GM19463 (cell line): ENCODE measurements around the gene PXN.

Source experiments
- ATAC-seq: cut with Tn5 transposase; IDR thresholded peaks from one replicate; pipeline ENCODE4 v1.9.1; 2021; ENCODE audit warnings: mild to moderate bottlenecking, moderate library complexity; ENCODE audit not compliant: unreplicated experiment

Gene PXN

GRCh38 chr12:120265473-120266179, at the start of gene PXN:
Gene PXN (minus strand): TSS chr12:120265730. CDS start chr12:120265629, 101 bp downstream.
- ATAC-seq, result no peak

- ATAC-seq, result no peak
Observed at GRCh38 chr12:120314220-120314619, 48.7 kb upstream of the PXN start.

- peak; percentile 95 for ATAC-seq
Observed at GRCh38 chr12:120301962-120302815, 36.7 kb upstream of the PXN start, which contains the start of gene SIRT4. Gene SIRT4 (plus strand): TSS chr12:120302321. CDS start chr12:120303562, 1,241 bp downstream.

GRCh38 chr12:120292661-120293531, 27.4 kb upstream of the PXN start, which contains the start of gene RNU4-1:
Gene RNU4-1 (minus strand): TSS chr12:120293237.
- peak; percentile 55 for ATAC-seq

GRCh38 chr12:120292411-120292660, 26.8 kb upstream of the PXN start:
- ATAC-seq, result peak; percentile 3

- ATAC-seq, result no peak
Observed at GRCh38 chr12:120290609-120291305, 25.2 kb upstream of the PXN start.

- ATAC-seq, result no peak
Observed at GRCh38 chr12:120287491-120287890, 22.0 kb upstream of the PXN start.

GRCh38 chr12:120286768-120287490, 21.4 kb upstream of the PXN start:
- ATAC-seq, result no peak

- no peak for ATAC-seq
Observed at GRCh38 chr12:120284381-120284780, 18.9 kb upstream of the PXN start.

GRCh38 chr12:120283318-120283717, 17.8 kb upstream of the PXN start:
- no peak for ATAC-seq

GRCh38 chr12:120278137-120279069, 12.9 kb upstream of the PXN start:
- ATAC-seq, result no peak

- no peak for ATAC-seq
Observed at GRCh38 chr12:120276734-120277133, 11.2 kb upstream of the PXN start.

GRCh38 chr12:120267736-120268135, 2.2 kb upstream of the PXN start:
- no peak for ATAC-seq

GRCh38 chr12:120266180-120266870, 795 bp upstream of the PXN start:
- no peak for ATAC-seq

- ATAC-seq, result no peak
Observed at GRCh38 chr12:120264904-120265472, 542 bp downstream of the PXN start.

GRCh38 chr12:120264086-120264903, 1.2 kb downstream of the PXN start:
- no peak for ATAC-seq

GRCh38 chr12:120263748-120264085, 1.8 kb downstream of the PXN start:
- ATAC-seq, result no peak
